Measurements from ENCODE around the gene WNT9A. TPM values are rescaled to one million over a fixed set of nuclear protein-coding genes. Genes with fewer than 3 reads are reported as not detected.
A peak's percentile ranks its signal among the peaks of the same experiment; 100 is the strongest.
"Not testable (repeated sequence)": the region's sequence is repeated elsewhere in the genome, so short reads cannot be mapped to it uniquely, and the experiment has no call there.

WNT9A gene, protein sequence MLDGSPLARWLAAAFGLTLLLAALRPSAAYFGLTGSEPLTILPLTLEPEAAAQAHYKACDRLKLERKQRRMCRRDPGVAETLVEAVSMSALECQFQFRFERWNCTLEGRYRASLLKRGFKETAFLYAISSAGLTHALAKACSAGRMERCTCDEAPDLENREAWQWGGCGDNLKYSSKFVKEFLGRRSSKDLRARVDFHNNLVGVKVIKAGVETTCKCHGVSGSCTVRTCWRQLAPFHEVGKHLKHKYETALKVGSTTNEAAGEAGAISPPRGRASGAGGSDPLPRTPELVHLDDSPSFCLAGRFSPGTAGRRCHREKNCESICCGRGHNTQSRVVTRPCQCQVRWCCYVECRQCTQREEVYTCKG
- 1 to 10 TPM in 2 of 4 donors, under 1 TPM in 2; 0.72 to 2.5 (median 1.2) TPM for total RNA-seq

DNA sequence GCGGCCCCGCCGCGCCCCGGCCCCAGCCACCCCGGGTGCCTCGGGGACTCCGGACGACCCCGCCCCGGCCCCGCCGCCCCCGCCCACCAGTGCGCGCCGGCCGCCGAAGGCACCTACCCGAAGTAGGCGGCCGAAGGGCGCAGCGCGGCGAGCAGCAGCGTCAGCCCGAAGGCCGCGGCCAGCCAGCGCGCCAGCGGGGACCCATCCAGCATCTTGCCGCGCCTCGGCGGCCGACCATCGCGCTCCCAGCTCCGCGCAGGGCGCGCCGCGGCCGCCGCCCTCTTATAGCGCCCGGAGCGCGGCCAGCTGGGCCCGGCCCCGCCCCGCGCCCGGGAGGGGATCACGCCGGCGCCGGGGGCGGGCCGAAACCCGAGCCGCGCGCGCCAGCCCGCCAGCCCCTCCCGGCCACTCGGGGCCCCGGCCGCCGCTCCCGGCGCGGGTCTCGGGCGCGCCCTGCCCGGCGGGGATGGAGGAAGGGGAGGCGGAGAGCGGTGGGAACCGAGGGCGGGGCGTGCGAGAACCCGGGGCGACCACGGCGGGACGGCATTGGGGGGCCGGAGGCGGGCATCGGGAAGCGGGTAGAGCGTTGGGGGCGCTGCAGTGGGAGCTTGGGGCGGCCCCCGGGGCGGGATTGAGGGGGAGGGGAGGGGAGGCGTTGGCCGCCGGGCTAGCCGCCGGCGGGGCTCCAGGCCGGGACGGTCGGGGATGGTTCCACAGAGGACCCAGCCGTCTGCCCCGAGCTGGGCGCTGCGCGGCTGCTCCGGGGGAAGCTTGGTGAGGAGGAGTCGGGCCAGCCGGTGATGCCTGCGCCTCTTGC is at the start of gene WNT9A:
Gene WNT9A (minus strand): TSS at position 257 of the 817 bp plus-strand sequence. CDS start 45 bp downstream, at position 212.
- DNase-seq (ENCODE audit: low spot score in 2 of 2): peak in 1 of 2 donors; percentile 89
- peak within 1 kb of the TSS; percentile 11 for H3K4me3 ChIP-seq (ENCODE audit: low read depth, poor library complexity, severe bottlenecking)
- intact Hi-C loops (cut with DNase I; ENCODE audit: low total_unique reads): loop anchor here (5.0 kb wide), 1 partner anchor 186 kb away; no protein-coding TSS in a partner anchor
- TF ChIP-seq, protein P1, sequence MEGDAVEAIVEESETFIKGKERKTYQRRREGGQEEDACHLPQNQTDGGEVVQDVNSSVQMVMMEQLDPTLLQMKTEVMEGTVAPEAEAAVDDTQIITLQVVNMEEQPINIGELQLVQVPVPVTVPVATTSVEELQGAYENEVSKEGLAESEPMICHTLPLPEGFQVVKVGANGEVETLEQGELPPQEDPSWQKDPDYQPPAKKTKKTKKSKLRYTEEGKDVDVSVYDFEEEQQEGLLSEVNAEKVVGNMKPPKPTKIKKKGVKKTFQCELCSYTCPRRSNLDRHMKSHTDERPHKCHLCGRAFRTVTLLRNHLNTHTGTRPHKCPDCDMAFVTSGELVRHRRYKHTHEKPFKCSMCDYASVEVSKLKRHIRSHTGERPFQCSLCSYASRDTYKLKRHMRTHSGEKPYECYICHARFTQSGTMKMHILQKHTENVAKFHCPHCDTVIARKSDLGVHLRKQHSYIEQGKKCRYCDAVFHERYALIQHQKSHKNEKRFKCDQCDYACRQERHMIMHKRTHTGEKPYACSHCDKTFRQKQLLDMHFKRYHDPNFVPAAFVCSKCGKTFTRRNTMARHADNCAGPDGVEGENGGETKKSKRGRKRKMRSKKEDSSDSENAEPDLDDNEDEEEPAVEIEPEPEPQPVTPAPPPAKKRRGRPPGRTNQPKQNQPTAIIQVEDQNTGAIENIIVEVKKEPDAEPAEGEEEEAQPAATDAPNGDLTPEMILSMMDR (IDR thresholded peaks at IDR 0.05): no peak
- TF ChIP-seq POLR2A (IDR thresholded peaks at IDR 0.05): no peak
- WGBS, 2 donors: 0 to 2% methylated on average over 20 to 98 of the region's 120 CpGs

DNA sequence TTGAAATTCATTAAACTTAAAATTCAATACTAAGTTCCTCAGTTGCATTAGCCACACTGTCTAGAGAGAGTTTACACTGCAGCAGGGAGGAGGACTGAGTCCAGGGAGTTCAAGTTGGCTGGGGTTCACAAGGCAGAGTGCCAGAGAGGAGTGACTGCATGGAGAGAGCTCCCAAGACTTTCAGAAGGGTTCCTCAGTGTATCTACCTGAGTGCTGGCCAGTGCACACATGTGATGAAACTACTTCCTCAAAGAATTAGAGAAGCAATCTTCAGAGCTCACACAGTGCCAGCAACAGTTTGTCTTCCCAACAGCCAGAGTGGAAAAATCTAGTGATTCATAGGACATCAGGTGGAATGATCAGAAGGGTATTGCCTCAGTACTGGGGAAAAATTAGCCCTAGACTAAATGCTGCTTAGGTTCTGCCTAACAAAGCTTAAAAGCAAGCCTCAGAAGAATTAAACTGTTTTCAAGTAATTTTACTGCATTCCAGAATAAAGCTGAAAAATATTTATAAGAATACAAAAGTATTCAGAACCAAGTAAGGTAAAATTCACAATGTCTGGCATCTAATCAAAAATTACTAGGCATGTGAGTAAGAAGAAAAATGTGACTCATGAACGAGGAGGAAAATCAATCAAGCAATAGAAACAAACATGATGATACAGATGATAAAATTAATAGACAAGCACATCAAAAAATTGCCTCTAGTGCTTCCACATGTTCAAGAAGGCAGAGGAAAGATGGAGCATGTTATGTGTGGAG is 48.6 kb upstream of the WNT9A start:
- intact Hi-C loops (cut with DNase I; ENCODE audit: low total_unique reads): no loop called here

DNA sequence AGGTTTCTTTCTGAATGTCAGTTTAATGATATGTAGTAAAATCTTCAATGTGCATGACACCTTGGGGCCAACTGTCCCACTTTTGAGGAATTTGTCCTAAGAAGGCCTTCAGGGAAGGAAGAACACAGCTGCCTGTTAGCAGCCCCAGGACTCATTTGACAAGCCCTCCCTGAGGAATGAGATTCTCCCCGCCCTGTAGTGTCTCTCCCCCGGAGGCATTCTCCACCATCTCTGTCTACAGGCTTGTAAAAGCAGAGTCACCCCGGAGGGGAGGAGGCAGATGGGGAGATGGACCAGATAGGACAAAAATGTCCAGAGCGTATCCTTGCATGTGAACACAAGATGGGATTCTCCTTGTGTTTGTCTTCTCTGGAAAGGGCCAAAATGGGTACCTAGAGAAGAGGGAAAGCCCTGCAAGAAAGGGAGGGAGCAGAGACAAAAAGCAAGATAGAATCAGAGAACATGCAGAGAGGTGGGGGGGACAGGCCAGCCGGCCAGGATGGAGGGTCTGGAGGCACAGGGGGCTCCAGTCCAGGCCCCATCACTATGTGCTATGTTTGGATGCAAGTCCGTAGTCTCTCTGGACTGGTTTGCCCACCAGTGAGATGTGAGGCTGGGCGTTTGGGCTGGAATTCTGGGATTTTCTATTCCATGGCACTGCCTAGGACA is 47.0 kb upstream of the WNT9A start:
- WGBS, 2 donors: 67 to 70% methylated on average over 7 of the region's 7 CpGs
- no peak for TF ChIP-seq POLR2A (IDR thresholded peaks at IDR 0.05)
- TF ChIP-seq, protein P1 (IDR thresholded peaks at IDR 0.05): no peak
- DNase-seq (ENCODE audit: low spot score in 2 of 2): peak in 1 of 2 donors; percentile 31
- intact Hi-C loops (cut with DNase I; ENCODE audit: low total_unique reads): no loop called here
- no peak overlapping the region for H3K4me3 ChIP-seq (ENCODE audit: low read depth, poor library complexity, severe bottlenecking)

More for the DNA sequence above, 48.6 kb upstream of the WNT9A start:
- no peak overlapping the region for H3K4me3 ChIP-seq (ENCODE audit: low read depth, poor library complexity, severe bottlenecking)
- no peak for TF ChIP-seq POLR2A (IDR thresholded peaks at IDR 0.05)
- TF ChIP-seq, protein P1 (IDR thresholded peaks at IDR 0.05): no peak
- WGBS, 2 donors: 5 to 17% methylated on average over 1 of the region's 1 CpG
- DNase-seq (ENCODE audit: low spot score in 2 of 2): no peak

DNA sequence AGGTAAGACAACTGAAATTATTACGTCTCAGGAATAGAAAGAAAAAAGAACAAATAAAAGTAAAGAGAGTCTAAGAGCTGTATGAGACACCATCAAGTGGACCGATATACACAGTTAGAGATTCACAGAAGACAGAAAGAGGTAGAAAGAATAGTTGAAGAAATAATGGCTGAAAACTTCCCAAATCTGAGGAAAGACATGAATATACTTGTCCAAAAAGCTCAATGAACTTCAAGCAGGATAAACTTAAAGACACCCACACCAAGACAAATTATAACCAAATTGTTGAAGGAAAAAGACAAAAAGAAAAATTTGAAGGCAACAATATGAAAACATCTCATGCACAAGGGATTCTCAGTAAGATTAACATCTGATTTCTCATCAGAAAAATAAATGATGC is 39.4 kb upstream of the WNT9A start:
- H3K4me3 ChIP-seq (ENCODE audit: low read depth, poor library complexity, severe bottlenecking): no peak overlapping the region
- TF ChIP-seq POLR2A (IDR thresholded peaks at IDR 0.05): no peak
- TF ChIP-seq, protein P1 (IDR thresholded peaks at IDR 0.05): no peak
- DNase-seq (ENCODE audit: low spot score in 2 of 2): no peak
- intact Hi-C loops (cut with DNase I; ENCODE audit: low total_unique reads): no loop called here
- WGBS, 2 donors: 92 to 100% methylated on average over 2 of the region's 2 CpGs

DNA sequence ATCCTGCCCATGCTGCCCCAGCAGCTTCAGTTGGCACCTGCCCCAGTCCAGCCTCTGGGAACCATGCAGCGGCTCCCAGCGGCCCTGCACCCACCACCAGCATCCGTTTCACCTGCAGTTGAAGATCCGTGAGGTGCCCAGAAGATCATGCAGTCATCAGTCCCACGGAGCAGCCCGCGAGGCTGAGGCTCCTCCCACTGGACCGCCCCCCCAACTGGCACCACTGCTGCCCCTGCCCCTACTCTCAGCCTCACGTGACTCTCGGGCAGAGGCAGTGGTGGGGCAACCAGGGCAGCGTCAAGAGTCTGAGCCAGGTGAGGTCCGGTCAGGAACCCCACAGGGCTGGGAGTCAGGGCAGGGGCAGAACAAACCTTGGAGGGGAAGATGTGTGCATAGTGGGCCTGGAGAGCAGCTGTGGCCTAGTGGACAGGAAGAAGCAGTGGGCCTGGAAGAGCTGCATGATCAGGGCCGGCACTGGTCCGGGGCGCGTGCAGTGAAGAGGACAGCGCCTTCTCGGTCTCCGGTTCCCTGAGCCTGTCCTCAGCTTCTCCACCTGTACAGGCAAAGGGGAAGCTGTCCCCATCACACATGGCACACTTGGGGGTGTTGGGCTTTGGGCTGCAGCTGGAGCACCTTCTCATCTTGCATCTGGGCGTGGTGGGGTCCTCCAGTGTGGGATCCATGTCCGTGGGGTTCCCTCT is 28.0 kb upstream of the WNT9A start:
- intact Hi-C loops (cut with DNase I; ENCODE audit: low total_unique reads); H3K4me3 ChIP-seq (ENCODE audit: low read depth, poor library complexity, severe bottlenecking); DNase-seq (ENCODE audit: low spot score in 2 of 2): not testable (repeated sequence)
- 91 to 97% methylated on average over 11 to 14 of the region's 21 CpGs for WGBS, 2 donors

DNA sequence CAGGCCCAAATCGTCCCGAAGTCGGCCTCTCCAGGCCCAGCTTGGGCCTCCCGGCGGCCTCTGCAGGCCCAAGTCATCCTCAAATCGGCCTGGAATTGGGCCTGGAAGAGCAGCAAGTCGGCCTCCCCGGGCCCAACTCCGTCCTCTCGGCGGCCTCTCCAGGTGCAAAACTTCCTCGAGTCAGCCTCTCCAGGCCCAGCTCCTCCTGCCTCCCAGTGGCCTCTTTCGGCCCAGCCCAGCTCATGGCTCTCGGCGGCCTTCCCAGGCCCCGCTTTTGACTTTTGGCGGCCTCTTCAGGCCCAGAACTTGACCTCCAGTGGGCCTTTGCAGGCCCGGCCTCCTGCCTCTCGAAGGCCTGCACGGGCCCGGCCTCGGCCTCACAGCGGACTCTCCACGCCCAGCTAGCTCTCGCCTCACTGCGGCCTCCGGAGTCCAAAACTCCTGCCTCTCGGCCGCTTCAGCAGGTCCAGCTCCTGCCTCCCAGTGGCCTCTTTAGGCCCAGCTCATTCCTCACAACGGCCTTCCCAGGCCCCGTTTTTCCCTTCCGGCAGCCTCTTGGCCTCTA is 26.1 kb upstream of the WNT9A start:
- H3K4me3 ChIP-seq (ENCODE audit: low read depth, poor library complexity, severe bottlenecking); DNase-seq (ENCODE audit: low spot score in 2 of 2); intact Hi-C loops (cut with DNase I; ENCODE audit: low total_unique reads): not testable (repeated sequence)
- 94 to 95% methylated on average over 21 to 26 of the region's 32 CpGs for WGBS, 2 donors

DNA sequence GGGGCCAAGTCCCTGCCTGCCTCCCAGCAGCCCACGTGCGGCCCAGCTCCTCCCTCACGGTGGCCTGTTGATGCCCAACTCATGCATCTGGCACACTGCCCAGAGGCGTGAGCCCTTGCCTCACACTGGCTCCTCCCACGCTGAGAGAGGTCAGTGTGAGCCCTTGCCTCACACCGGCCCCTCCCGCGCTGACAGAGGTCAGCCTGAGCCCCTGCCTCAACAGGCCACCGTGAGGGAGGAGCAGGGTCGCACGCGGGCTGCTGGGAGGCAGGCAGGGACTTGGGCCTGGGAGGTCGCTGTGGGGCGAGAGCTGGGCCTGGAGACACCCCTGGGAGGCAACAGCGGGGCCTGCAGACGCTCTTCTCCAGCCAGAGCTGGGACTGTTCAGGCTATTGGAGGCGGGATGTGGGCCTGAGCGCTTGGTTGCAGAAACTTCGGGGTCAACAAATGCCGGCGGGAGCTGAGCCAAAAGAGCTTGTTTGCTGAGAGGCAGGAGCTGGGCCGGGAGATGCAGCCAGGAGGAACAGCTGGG is 25.2 kb upstream of the WNT9A start:
- 83 to 84% methylated on average over 15 to 20 of the region's 22 CpGs for WGBS, 2 donors

DNA sequence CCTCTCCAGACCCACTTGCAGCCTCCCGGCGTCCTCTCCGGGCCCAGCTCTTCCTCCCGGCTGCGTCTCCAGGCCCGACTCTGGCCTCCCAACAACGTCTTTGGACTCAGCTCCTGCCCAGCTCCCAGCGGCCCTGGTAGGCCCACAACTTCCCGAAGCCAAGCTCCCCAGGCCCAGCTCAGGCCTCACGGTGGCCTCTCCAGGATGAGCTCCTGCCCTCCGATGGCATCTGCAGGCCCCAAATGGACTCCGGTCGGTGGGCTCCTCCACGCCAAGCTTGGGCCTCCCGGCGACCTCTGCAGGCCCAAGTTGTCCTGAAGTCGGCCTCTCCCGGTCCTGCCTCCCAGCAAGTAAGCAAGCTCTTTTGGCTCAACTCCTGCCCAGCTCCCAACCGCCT is 24.5 kb upstream of the WNT9A start:
- intact Hi-C loops (cut with DNase I; ENCODE audit: low total_unique reads); DNase-seq (ENCODE audit: low spot score in 2 of 2); H3K4me3 ChIP-seq (ENCODE audit: low read depth, poor library complexity, severe bottlenecking): not testable (repeated sequence)
- WGBS, 2 donors: 84 to 89% methylated on average over 5 to 14 of the region's 19 CpGs

More for the DNA sequence above, 25.2 kb upstream of the WNT9A start:
- intact Hi-C loops (cut with DNase I; ENCODE audit: low total_unique reads); DNase-seq (ENCODE audit: low spot score in 2 of 2); H3K4me3 ChIP-seq (ENCODE audit: low read depth, poor library complexity, severe bottlenecking): not testable (repeated sequence)

All from lower leg skin (tissue), 4 donors.